K562 (cell line): ENCODE results near the gene CPLX1. TPM values are rescaled to one million over a fixed set of nuclear protein-coding genes. Genes with fewer than 3 reads are reported as not detected.

Source experiments
- ARID4B ChIP-seq: sonication (generic); formaldehyde crosslinking; IDR thresholded peaks from 2 replicates; pipeline ENCODE4 v1.8.0; 2022; ENCODE audit warnings: mild to moderate bottlenecking, missing genetic modification reagents
- CCNT2 ChIP-seq: IDR thresholded peaks from 2 replicates; pipeline ENCODE4 v1.6.1; 2011; ENCODE audit warnings: borderline replicate concordance, low read depth, mild to moderate bottlenecking, moderate library complexity, mixed read lengths, low read length; ENCODE audit not compliant: insufficient read length; ENCODE audit errors: extremely low read depth
- DDX20 ChIP-seq: fragments of 450-650 bp; IDR thresholded peaks from 2 replicates; pipeline ENCODE4 v1.6.1; 2016; ENCODE audit warnings: missing genetic modification characterization, low read depth, mild to moderate bottlenecking, missing compliant biosample characterization, moderate library complexity
- ETV6 ChIP-seq, 3 experiments: fragments of 150-350 bp in 1 of 3; sonication (generic) in 1 of 3; formaldehyde crosslinking in 1 of 3; IDR thresholded peaks; 2 replicates each; pipeline versions ENCODE4 v1.6.1 to v1.8.0; 2014 to 2022; ENCODE audit warnings: borderline replicate concordance in 2 of 3, low read depth in 2 of 3, antibody characterized with exemption in 1 of 3, low read length in 1 of 3, mild to moderate bottlenecking in 1 of 3, missing genetic modification reagents in 1 of 3
- FOS ChIP-seq: IDR thresholded peaks from 3 replicates; pipeline ENCODE4 v1.6.1; 2011; ENCODE audit not compliant: insufficient read length; ENCODE audit errors: extremely low read depth
- MLX ChIP-seq, 2 experiments: fragments of 450-650 bp in 1 of 2; sonication (generic) in 1 of 2; formaldehyde crosslinking; conservative IDR thresholded peaks; 2 replicates each; pipeline versions ENCODE4 v1.4.0 to v1.8.1; 2020 to 2022; ENCODE audit warnings: mild to moderate bottlenecking in 1 of 2, missing genetic modification reagents in 1 of 2
- POLR2B ChIP-seq: fragments of 450-650 bp; IDR thresholded peaks from 2 replicates; pipeline ENCODE4 v1.6.1; 2018; ENCODE audit warnings: low read depth; ENCODE audit not compliant: partially characterized antibody
- PPARD ChIP-seq: fragments of 250-450 bp; sonication (Bioruptor Pico); IDR thresholded peaks from 2 replicates; pipeline ENCODE4 v1.8.0; 2022; ENCODE audit warnings: inconsistent platforms, mild to moderate bottlenecking, moderate library complexity
- ZNF121 ChIP-seq: sonication (generic); formaldehyde crosslinking; conservative IDR thresholded peaks from 2 replicates; pipeline ENCODE4 v1.8.0; 2022; ENCODE audit warnings: missing genetic modification reagents
- ZNF133 ChIP-seq: fragments of 250-450 bp; sonication (Bioruptor Pico); IDR thresholded peaks from 2 replicates; pipeline ENCODE4 v1.4.0; 2020; ENCODE audit warnings: mild to moderate bottlenecking
- ZNF140 ChIP-seq: fragments of 250-450 bp; sonication (Bioruptor Pico); IDR thresholded peaks from 2 replicates; pipeline ENCODE4 v1.8.0; 2021; ENCODE audit warnings: moderate library complexity, mild to moderate bottlenecking, inconsistent platforms
- ZNF354B ChIP-seq: fragments of 250-450 bp; sonication (Bioruptor Pico); IDR thresholded peaks from 2 replicates; pipeline ENCODE4 v1.4.0; 2020
- ZNF77 ChIP-seq: fragments of 250-450 bp; sonication (Bioruptor Pico); IDR thresholded peaks from 2 replicates; pipeline ENCODE4 v1.5.0; 2020
- polyA plus RNA-seq, 8 experiments: library from polyadenylated mRNA; depleted of rRNA in 4 of 8; stranded (reverse) in 5 of 8; unstranded in 3 of 8; fragments of >200 nt; fragmentation: Nextera tagmentation in 2 of 8; fragmentation: Illumina TruSeq in 1 of 8; extraction: Ambion mirVana in 2 of 8; extraction: Trizol in 1 of 8; gene quantifications; 2 replicates each; pipeline versions ENCODE4 v1.2.1 to v1.2.3, GENCODE V29; 2011 to 2014; ENCODE audit warnings: inconsistent platforms in 1 of 8, missing spikeins in 1 of 8
- total RNA-seq, 7 experiments: library from RNA; depleted of rRNA in 6 of 7; stranded (reverse); fragments of >200 nt in 6 of 7; fragmentation: Illumina TruSeq in 2 of 7; extraction: Trizol in 2 of 7; gene quantifications; 2 replicates each; pipeline versions ENCODE4 v1.2.1 to v1.2.3, GENCODE V29; 2011 to 2021; ENCODE audit warnings: low replicate concordance in 1 of 7

CPLX1 gene
- total and polyA plus RNA-seq, 9 of the 15 experiments (the other 6 are each of a cell fraction or from before 2014, with no cell fraction given), result 0.03 to 3.3 (median 0.17) TPM; not detected in 2

GRCh38 chr4:749698-750666, 75.9 kb downstream of the CPLX1 start (continued):
- TF ChIP-seq ARID4B (CRISPR knock-in tag) (no peak), ZNF140 (CRISPR knock-in tag) (no peak), FOS (no peak), ZNF121 (no peak), DDX20 (tag) (no peak), CCNT2 (no peak), POLR2B (no peak), ZNF354B (CRISPR knock-in tag) (no peak), ZNF77 (CRISPR knock-in tag) (no peak), ETV6 (IDR thresholded peaks at IDR 0.05; ENCODE audit: borderline replicate concordance in 1 of 2, low read depth in 2 of 2, low read length in 1 of 2) (no peak), ETV6 (CRISPR knock-in tag; IDR thresholded peaks at IDR 0.05; ENCODE audit: borderline replicate concordance) (no peak), MLX (CRISPR knock-in tag; conservative IDR thresholded peaks at IDR 0.05) (no peak), ZNF133 (CRISPR knock-in tag) (no peak), PPARD (CRISPR knock-in tag) (no peak)
